K562 (cell line): ENCODE data around the gene PPP2R2D.

Experiments used
- ATF6 ChIP-seq: sonication (generic); formaldehyde crosslinking; IDR thresholded peaks from 2 replicates; pipeline ENCODE4 v1.4.0; 2020; ENCODE audit warnings: mild to moderate bottlenecking, missing genetic modification reagents
- JUND ChIP-seq, 2 experiments: IDR thresholded peaks; 2 replicates in 1 of 2; 3 replicates in 1 of 2; pipeline ENCODE4 v1.6.1; 2011; ENCODE audit warnings: borderline replicate concordance in 2 of 2, low read depth in 2 of 2, low read length in 2 of 2, improper control_type of control experiment in 1 of 2, missing biosample characterization in 1 of 2, missing genetic modification characterization in 1 of 2, missing genetic modification reagents in 1 of 2
- MTA2 ChIP-seq: fragments of 450-650 bp; IDR thresholded peaks from 2 replicates; pipeline ENCODE4 v1.6.1; 2016; ENCODE audit warnings: low read depth
- POLR2G ChIP-seq: fragments of 200-400 bp; formaldehyde crosslinking; IDR thresholded peaks from 2 replicates; pipeline ENCODE4 v1.6.1; 2017; ENCODE audit warnings: low read depth, mild to moderate bottlenecking, antibody characterized with exemption, low read length, moderate library complexity
- RAD21 ChIP-seq, 2 experiments: fragments of 250-450 bp in 1 of 2; fragments of 450-650 bp in 1 of 2; sonication (Bioruptor Pico) in 1 of 2; formaldehyde crosslinking in 1 of 2; IDR thresholded peaks in 1 of 2; conservative IDR thresholded peaks in 1 of 2; 2 replicates each; pipeline versions ENCODE4 v1.4.0 to v1.8.0; 2020 to 2022; ENCODE audit warnings: mild to moderate bottlenecking in 2 of 2, moderate library complexity in 1 of 2
- TF ChIP-seq, protein P1 (sequence below): fragments of 450-650 bp; formaldehyde crosslinking; IDR thresholded peaks from 2 replicates; pipeline ENCODE4 v1.4.0; 2022; ENCODE audit warnings: missing genetic modification characterization

DNA sequence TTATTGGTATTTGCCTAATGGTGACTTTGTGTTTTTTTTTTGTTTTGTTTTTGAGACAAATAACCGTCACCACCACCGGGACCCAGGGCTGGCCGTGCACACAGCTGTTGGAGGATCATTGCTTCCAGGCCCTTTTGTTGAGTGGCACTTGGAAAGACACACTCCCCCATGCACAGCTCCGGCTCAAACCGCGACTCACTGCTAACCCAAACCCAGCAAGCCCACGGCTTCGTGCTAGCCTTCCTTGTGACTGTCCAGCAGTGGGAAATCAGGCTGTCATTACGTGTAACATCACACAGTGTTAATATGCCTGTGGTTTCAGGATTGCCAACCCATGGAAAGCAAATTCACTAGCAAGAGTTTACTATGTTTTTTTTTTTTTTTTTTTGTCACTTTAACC is 63.5 kb downstream of the PPP2R2D start:
- TF ChIP-seq MTA2, result no peak
- no peak for TF ChIP-seq RAD21 (CRISPR knock-in tag; conservative IDR thresholded peaks at IDR 0.05 in 1 of 2, IDR thresholded peaks at IDR 0.05 in 1 of 2)
- TF ChIP-seq POLR2G, result no peak
- TF ChIP-seq JUND (IDR thresholded peaks at IDR 0.05; ENCODE audit: borderline replicate concordance, low read depth, low read length), result no peak
- TF ChIP-seq JUND (tag; IDR thresholded peaks at IDR 0.05; ENCODE audit: borderline replicate concordance, low read depth, low read length), result no peak
- TF ChIP-seq ATF6 (CRISPR knock-in tag), result no peak
- TF ChIP-seq, protein P1, sequence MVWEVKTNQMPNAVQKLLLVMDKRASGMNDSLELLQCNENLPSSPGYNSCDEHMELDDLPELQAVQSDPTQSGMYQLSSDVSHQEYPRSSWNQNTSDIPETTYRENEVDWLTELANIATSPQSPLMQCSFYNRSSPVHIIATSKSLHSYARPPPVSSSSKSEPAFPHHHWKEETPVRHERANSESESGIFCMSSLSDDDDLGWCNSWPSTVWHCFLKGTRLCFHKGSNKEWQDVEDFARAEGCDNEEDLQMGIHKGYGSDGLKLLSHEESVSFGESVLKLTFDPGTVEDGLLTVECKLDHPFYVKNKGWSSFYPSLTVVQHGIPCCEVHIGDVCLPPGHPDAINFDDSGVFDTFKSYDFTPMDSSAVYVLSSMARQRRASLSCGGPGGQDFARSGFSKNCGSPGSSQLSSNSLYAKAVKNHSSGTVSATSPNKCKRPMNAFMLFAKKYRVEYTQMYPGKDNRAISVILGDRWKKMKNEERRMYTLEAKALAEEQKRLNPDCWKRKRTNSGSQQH (CRISPR knock-in tag), result no peak
